IPS-NIHi7 (cell line): ENCODE data around the gene MAP2K5.

ENCODE experiments used
- DNase-seq: peaks from one replicate; pipeline ENCODE4 v3.0.0; 2012; ENCODE audit warnings: mixed read lengths; ENCODE audit errors: extremely low spot score

MAP2K5 gene

GRCh38 chr15:67542420-67543347 is at the start of gene MAP2K5:
TSS of gene MAP2K5 (plus strand) at chr15:67542703. CDS start at chr15:67543336, 633 bp downstream.
- peak; percentile 76 for DNase-seq

- DNase-seq, result no peak
Measured at GRCh38 chr15:67495585-67495984, 46.9 kb upstream of the MAP2K5 start.

- no peak for DNase-seq
Measured at GRCh38 chr15:67501177-67501835, 41.2 kb upstream of the MAP2K5 start.

- no peak for DNase-seq
Measured at GRCh38 chr15:67501836-67502461, 40.6 kb upstream of the MAP2K5 start.

GRCh38 chr15:67504056-67504455 is 38.4 kb upstream of the MAP2K5 start:
- no peak for DNase-seq

GRCh38 chr15:67504796-67505195 is 37.7 kb upstream of the MAP2K5 start:
- DNase-seq, result no peak

GRCh38 chr15:67505675-67506572 is 36.6 kb upstream of the MAP2K5 start:
- no peak for DNase-seq

GRCh38 chr15:67506775-67507747 is 35.4 kb upstream of the MAP2K5 start:
- DNase-seq, result no peak

GRCh38 chr15:67508407-67508806 is 34.1 kb upstream of the MAP2K5 start:
- no peak for DNase-seq

GRCh38 chr15:67509918-67510317 is 32.6 kb upstream of the MAP2K5 start:
- no peak for DNase-seq

- no peak for DNase-seq
Measured at GRCh38 chr15:67510597-67511190, 31.8 kb upstream of the MAP2K5 start.

GRCh38 chr15:67511606-67512005 is 30.9 kb upstream of the MAP2K5 start:
- no peak for DNase-seq

GRCh38 chr15:67512140-67512539 is 30.4 kb upstream of the MAP2K5 start:
- no peak for DNase-seq

GRCh38 chr15:67512933-67513714 is 29.4 kb upstream of the MAP2K5 start:
- no peak for DNase-seq

- no peak for DNase-seq
Measured at GRCh38 chr15:67515090-67515489, 27.4 kb upstream of the MAP2K5 start.

GRCh38 chr15:67515557-67515956 is 26.9 kb upstream of the MAP2K5 start:
- DNase-seq, result no peak

- no peak for DNase-seq
Measured at GRCh38 chr15:67520321-67521028, 22.0 kb upstream of the MAP2K5 start.

GRCh38 chr15:67521029-67521782 is 21.3 kb upstream of the MAP2K5 start, which contains the start of gene C15orf61:
TSS of gene C15orf61 (plus strand) at chr15:67521131. CDS start at chr15:67521249, 118 bp downstream.
- peak; percentile 83 for DNase-seq
